CD4-positive, alpha-beta T cell treated with Interleukin-4 for 4 hours (primary cell): ENCODE data around the gene SNCB.

Experiments used
- DNase-seq: peaks from one replicate; pipeline ENCODE4 v3.0.0-alpha.2; 2020

Gene SNCB

GRCh38 chr5:176644294-176644693, 14.0 kb upstream of the SNCB start:
- no peak for DNase-seq

- DNase-seq = no peak
These were observed 13.3 kb upstream of the SNCB start for GRCh38 chr5:176643491-176644219.

GRCh38 chr5:176642675-176643490, 12.5 kb upstream of the SNCB start:
- DNase-seq = no peak

GRCh38 chr5:176640616-176641015, 10.3 kb upstream of the SNCB start:
- no peak for DNase-seq

GRCh38 chr5:176639981-176640380, 9.6 kb upstream of the SNCB start:
- no peak for DNase-seq

- DNase-seq = no peak
These were observed 8.9 kb upstream of the SNCB start for GRCh38 chr5:176639208-176639607.

- DNase-seq = no peak
These were observed 8.1 kb upstream of the SNCB start for GRCh38 chr5:176638437-176638836.

- no peak for DNase-seq
These were observed 7.2 kb upstream of the SNCB start for GRCh38 chr5:176637556-176637955.

GRCh38 chr5:176636426-176636825, 6.1 kb upstream of the SNCB start:
- DNase-seq = no peak

- no peak for DNase-seq
These were observed 3.3 kb upstream of the SNCB start for GRCh38 chr5:176633598-176633997.

- DNase-seq = no peak
These were observed 2.4 kb upstream of the SNCB start for GRCh38 chr5:176632745-176633144.

GRCh38 chr5:176631383-176632200, 1.3 kb upstream of the SNCB start:
- DNase-seq = no peak

GRCh38 chr5:176630681-176631222, 418 bp upstream of the SNCB start:
- no peak for DNase-seq

- DNase-seq = no peak
These were observed 949 bp downstream of the SNCB start for GRCh38 chr5:176629317-176629852.

GRCh38 chr5:176628406-176629228, 1.7 kb downstream of the SNCB start:
- DNase-seq = no peak

GRCh38 chr5:176627582-176627981, 2.8 kb downstream of the SNCB start:
- DNase-seq = no peak

- no peak for DNase-seq
These were observed 3.5 kb downstream of the SNCB start for GRCh38 chr5:176626876-176627236.

- no peak for DNase-seq
These were observed 4.1 kb downstream of the SNCB start for GRCh38 chr5:176625966-176626875.

GRCh38 chr5:176625512-176625911, 4.8 kb downstream of the SNCB start:
- DNase-seq = no peak

GRCh38 chr5:176624938-176625337, 5.4 kb downstream of the SNCB start:
- DNase-seq = no peak

GRCh38 chr5:176624142-176624541, 6.2 kb downstream of the SNCB start:
- DNase-seq = no peak
